ENCODE measurements around the gene PTGER1. TPM values are rescaled to one million over a fixed set of nuclear protein-coding genes. Genes with fewer than 3 reads are reported as not detected.
A peak's percentile ranks its signal among the peaks of the same experiment; 100 is the strongest.

The PTGER1 gene
- total and polyA plus RNA-seq, 10 of the 15 experiments (the other 5 are each of a cell fraction or from before 2014, with no cell fraction given): not detected

DNA sequence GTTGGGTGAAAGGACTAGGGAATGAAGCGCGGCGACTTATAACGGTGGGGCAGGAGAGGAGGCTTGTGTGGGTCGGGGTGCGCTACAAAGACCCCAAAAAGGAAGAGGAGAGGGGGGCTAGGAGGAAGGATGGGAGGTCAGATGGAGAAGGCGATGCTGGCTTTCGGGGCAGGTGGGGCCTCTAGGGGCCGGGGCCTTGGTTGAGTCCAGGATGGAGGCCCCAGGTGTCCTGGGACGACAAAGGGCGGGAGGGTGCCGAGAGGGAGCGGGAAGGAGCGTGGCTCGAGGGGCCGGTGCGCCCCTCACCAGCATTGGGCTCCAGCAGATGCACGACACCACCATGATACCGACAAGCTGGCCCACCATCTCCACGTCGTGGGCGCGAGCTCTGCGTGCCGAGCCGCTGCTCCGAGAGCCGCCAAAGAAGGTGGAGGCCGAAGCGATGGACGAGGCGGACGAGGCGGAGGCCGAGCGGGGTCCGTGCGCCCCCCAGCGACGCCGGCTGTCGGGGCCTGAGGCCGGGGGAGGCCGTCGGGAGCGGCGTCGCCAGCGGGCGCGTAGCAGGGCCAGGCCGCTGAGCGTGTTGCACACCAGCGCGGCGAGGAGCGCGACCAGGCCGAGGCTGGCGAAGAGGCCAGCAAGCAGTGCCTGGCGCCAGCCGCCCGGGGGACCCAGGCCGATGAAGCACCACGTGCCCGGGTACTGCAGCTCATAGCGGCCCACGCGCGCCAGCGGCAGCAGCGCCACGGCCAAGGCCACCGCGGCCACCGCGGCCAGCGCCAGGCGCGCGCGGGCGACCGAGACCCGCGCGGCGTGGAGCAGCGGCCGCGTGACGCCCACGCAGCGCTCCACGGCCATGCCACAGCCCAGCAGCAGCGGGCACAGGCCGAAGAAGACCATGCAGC, 1.8 kb downstream of the PTGER1 start:
- peaks cover 1 to 3% of the 10 kb centered on the region in 2 experiments; a peak in 3 of 4 replicates for H3K36me3 ChIP-seq (ENCODE audit: control insufficient read depth in 2 of 2, insufficient read depth in 2 of 2, low read length in 1 of 2)
- no peaks in the 10 kb centered on the region for H3K79me2 ChIP-seq (ENCODE audit: control insufficient read depth, insufficient read depth, low read length)
- ChIA-PET SMC1A (ENCODE audit: uncharacterized antibody, unreplicated experiment) (interaction anchor here (0.8 kb wide), 1 partner anchor 41 kb away, joined by 3 read pairs; no protein-coding TSS in a partner anchor), CTCF (interaction anchor here (0.6 to 2.0 kb wide), 13 partner anchors 7 to 1367 kb away, joined by 3 to 15 read pairs (median 4); partner anchors contain the start of gene PKN1), RAD21 (ENCODE audit: unreplicated experiment) (interaction anchor here (0.7 to 1.4 kb wide), 2 partner anchors 41 to 43 kb away, joined by 3 to 4 read pairs; no protein-coding TSS in a partner anchor), POLR2A (no interaction called here)
- TF ChIP-seq, protein P1, sequence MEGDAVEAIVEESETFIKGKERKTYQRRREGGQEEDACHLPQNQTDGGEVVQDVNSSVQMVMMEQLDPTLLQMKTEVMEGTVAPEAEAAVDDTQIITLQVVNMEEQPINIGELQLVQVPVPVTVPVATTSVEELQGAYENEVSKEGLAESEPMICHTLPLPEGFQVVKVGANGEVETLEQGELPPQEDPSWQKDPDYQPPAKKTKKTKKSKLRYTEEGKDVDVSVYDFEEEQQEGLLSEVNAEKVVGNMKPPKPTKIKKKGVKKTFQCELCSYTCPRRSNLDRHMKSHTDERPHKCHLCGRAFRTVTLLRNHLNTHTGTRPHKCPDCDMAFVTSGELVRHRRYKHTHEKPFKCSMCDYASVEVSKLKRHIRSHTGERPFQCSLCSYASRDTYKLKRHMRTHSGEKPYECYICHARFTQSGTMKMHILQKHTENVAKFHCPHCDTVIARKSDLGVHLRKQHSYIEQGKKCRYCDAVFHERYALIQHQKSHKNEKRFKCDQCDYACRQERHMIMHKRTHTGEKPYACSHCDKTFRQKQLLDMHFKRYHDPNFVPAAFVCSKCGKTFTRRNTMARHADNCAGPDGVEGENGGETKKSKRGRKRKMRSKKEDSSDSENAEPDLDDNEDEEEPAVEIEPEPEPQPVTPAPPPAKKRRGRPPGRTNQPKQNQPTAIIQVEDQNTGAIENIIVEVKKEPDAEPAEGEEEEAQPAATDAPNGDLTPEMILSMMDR (IDR thresholded peaks at IDR 0.05 in 2 of 3, conservative IDR thresholded peaks at IDR 0.05 in 1 of 3; ENCODE audit: control insufficient read depth in 2 of 3, extremely low read depth in 1 of 3, insufficient read depth in 1 of 3, low read depth in 3 of 3, low read length in 3 of 3): peak; percentile 7 to 10 (median 8); a peak in 2 of 6 replicates
- TF ChIP-seq SIX5 (IDR thresholded peaks at IDR 0.05; ENCODE audit: low read depth, low read length, severe bottlenecking): no peak
- no peak overlapping the region for H3K9ac ChIP-seq (ENCODE audit: control insufficient read depth, insufficient read depth, low read length)
- no peak overlapping the region; the same call in 1 of the 2 replicates for H3K4me2 ChIP-seq (ENCODE audit: control insufficient read depth, insufficient read depth)
- no peaks in the 10 kb centered on the region for H3K4me1 ChIP-seq (ENCODE audit: control insufficient read depth, insufficient read depth, low read length)
- H3K27ac ChIP-seq (ENCODE audit: control insufficient read depth, insufficient read depth): no peak overlapping the region
- no peak for DNase-seq (ENCODE audit: low read depth, low spot score)
- BruUV-seq (replicated peaks): no TSS peak
- H3K9me3 ChIP-seq (replicated peaks; ENCODE audit: control insufficient read depth, insufficient read depth, low read length): no peaks in the 10 kb centered on the region
- H3K27me3 ChIP-seq (replicated peaks in 1 of 2; ENCODE audit: control insufficient read depth in 2 of 2, insufficient read depth in 2 of 2, low read length in 1 of 2): peaks cover 5 to 6% of the 10 kb centered on the region in 2 experiments; a peak in 3 of 4 replicates
- ATAC-seq: no peak
- intact Hi-C loops (cut with micrococcal nuclease; ENCODE audit: unreplicated experiment): loop anchor here (5.0 to 10.0 kb wide), 3 partner anchors 41 to 119 kb away; partner anchors contain the start of genes DDX39A and PKN1
- no peak overlapping the region for H3K4me3 ChIP-seq
- WGBS (ENCODE audit: insufficient coverage, insufficient replicate concordance, low lambda C conversion rate, missing lambda C conversion rate): 24% methylated on average over 57 of the region's 97 CpGs
- no peaks in the 10 kb centered on the region; the same call in 1 of the 2 replicates for H4K20me1 ChIP-seq (ENCODE audit: control insufficient read depth, insufficient read depth)
- in situ Hi-C loops (cut with MboI): no loop called here
- no peak overlapping the region for H2AFZ ChIP-seq (ENCODE audit: control insufficient read depth, low read depth, low read length)
- FAIRE-seq: no peak

Data from GM12878 (cell line).